CD14-positive monocyte (primary cell): Measurements from ENCODE around the gene LPCAT1. TPM values are rescaled to one million over a fixed set of nuclear protein-coding genes. Genes with fewer than 3 reads are reported as not detected.
A peak's percentile ranks its signal among the peaks of the same experiment; 100 is the strongest.

Experiments
- DNase-seq, 3 donors: peaks; one replicate each; pipeline ENCODE4 v3.0.0-alpha.2; 2011 to 2022
- H2AFZ ChIP-seq: 2 replicates; pipeline ENCODE4 v1.6.0; 2012; ENCODE audit warnings: mild to moderate bottlenecking, low read depth, low read length, inconsistent platforms; ENCODE audit not compliant: insufficient read depth, poor library complexity, severe bottlenecking
- H3K27ac ChIP-seq, 2 donors: 1 replicate in 1 of 2; 2 replicates in 1 of 2; pipeline ENCODE4 v1.5.1; 2012 to 2013; ENCODE audit warnings: low read length in 2 of 2, control low read depth in 1 of 2, inconsistent platforms in 1 of 2, low read depth in 1 of 2, mild to moderate bottlenecking in 1 of 2
- H3K27me3 ChIP-seq, 2 donors: one replicate each; pipeline versions ENCODE4 v1.6.0 to v1.6.1; 2011 to 2013; ENCODE audit warnings: low read length in 2 of 2; ENCODE audit not compliant: control insufficient read depth in 2 of 2, insufficient read depth in 2 of 2
- H3K36me3 ChIP-seq, 2 donors: replicated peaks in 1 of 2; 1 replicate in 1 of 2; 2 replicates in 1 of 2; pipeline versions ENCODE4 v1.5.1 to v1.6.1; 2012 to 2013; ENCODE audit warnings: low read length in 2 of 2, control low read depth in 1 of 2, inconsistent platforms in 1 of 2, mild to moderate bottlenecking in 1 of 2; ENCODE audit not compliant: insufficient read depth in 2 of 2, control insufficient read depth in 1 of 2
- H3K4me1 ChIP-seq, 2 donors: 1 replicate in 1 of 2; 2 replicates in 1 of 2; pipeline versions ENCODE4 v1.5.1 to v1.6.1; 2012 to 2013; ENCODE audit warnings: low read length in 2 of 2, control low read depth in 1 of 2, inconsistent platforms in 1 of 2, mild to moderate bottlenecking in 1 of 2, moderate library complexity in 1 of 2; ENCODE audit not compliant: insufficient read depth in 2 of 2, control insufficient read depth in 1 of 2
- H3K4me2 ChIP-seq: replicated peaks from 2 replicates; pipeline ENCODE3; 2012; ENCODE audit warnings: low read length, moderate library complexity, mild to moderate bottlenecking; ENCODE audit not compliant: poor library complexity, severe bottlenecking; ENCODE audit errors: extremely low read depth
- H3K4me3 ChIP-seq, 3 experiments: fragments of 200-600 bp in 1 of 3; sonication (generic) in 1 of 3; replicated peaks in 1 of 3; 1 replicate in 2 of 3; 2 replicates in 1 of 3; pipeline ENCODE4 v1.5.1; 2011 to 2013; ENCODE audit warnings: low read length in 3 of 3, mild to moderate bottlenecking in 3 of 3, control low read depth in 2 of 3, low read depth in 2 of 3, inconsistent platforms in 1 of 3, moderate library complexity in 1 of 3
- H3K79me2 ChIP-seq: 2 replicates; pipeline ENCODE4 v1.6.0; 2012; ENCODE audit warnings: mild to moderate bottlenecking, control low read depth, inconsistent platforms, low read length, moderate library complexity; ENCODE audit not compliant: insufficient read depth
- H3K9ac ChIP-seq: 2 replicates; pipeline ENCODE4 v1.6.0; 2017; ENCODE audit warnings: low read length, mild to moderate bottlenecking; ENCODE audit not compliant: insufficient read depth, poor library complexity, severe bottlenecking
- H3K9me3 ChIP-seq, 2 donors: replicated peaks in 1 of 2; 1 replicate in 1 of 2; 2 replicates in 1 of 2; pipeline versions ENCODE4 v1.5.1 to v1.6.1; 2012 to 2013; ENCODE audit warnings: low read length in 2 of 2, control low read depth in 1 of 2; ENCODE audit not compliant: control insufficient read depth in 1 of 2, insufficient read depth in 1 of 2
- H4K20me1 ChIP-seq: 2 replicates; pipeline ENCODE4 v1.6.0; 2012; ENCODE audit warnings: mild to moderate bottlenecking, low read length, control low read depth, moderate library complexity; ENCODE audit not compliant: insufficient read depth
- H3K27ac Mint-ChIP-seq, 7 donors: one replicate each; pipeline ENCODE4 v1.8.0; 2020; ENCODE audit warnings: mild to moderate bottlenecking in 7 of 7, mixed read lengths in 7 of 7, moderate library complexity in 6 of 7, inconsistent platforms in 2 of 7
- H3K27me3 Mint-ChIP-seq, 3 donors: one replicate each; pipeline ENCODE4 v1.8.0; 2021 to 2022; ENCODE audit warnings: low read depth in 3 of 3, mild to moderate bottlenecking in 3 of 3, mixed read lengths in 3 of 3, moderate library complexity in 3 of 3, inconsistent platforms in 1 of 3
- H3K36me3 Mint-ChIP-seq, 2 donors: one replicate each; pipeline ENCODE4 v1.8.0; 2020; ENCODE audit warnings: mixed read lengths in 2 of 2, inconsistent platforms in 1 of 2, mild to moderate bottlenecking in 1 of 2
- H3K4me1 Mint-ChIP-seq: one replicate; pipeline ENCODE4 v1.8.0; 2020; ENCODE audit warnings: mild to moderate bottlenecking, mixed read lengths
- H3K4me3 Mint-ChIP-seq, 2 donors: one replicate each; pipeline ENCODE4 v1.8.0; 2020; ENCODE audit warnings: mild to moderate bottlenecking in 2 of 2, mixed read lengths in 2 of 2, moderate library complexity in 1 of 2
- H3K9me3 Mint-ChIP-seq, 7 donors: one replicate each; pipeline ENCODE4 v1.8.0; 2020 to 2022; ENCODE audit warnings: mixed read lengths in 7 of 7, mild to moderate bottlenecking in 6 of 7, moderate library complexity in 6 of 7, inconsistent platforms in 2 of 7
- CTCF ChIP-seq: fragments of 200-600 bp; IDR thresholded peaks from one replicate; pipeline ENCODE4 v1.8.0; 2022; ENCODE audit warnings: antibody characterized with exemption, mild to moderate bottlenecking
- WGBS: methylation state at CpG from one replicate; pipeline ENCODE4 v1.1.5; 2013; ENCODE audit warnings: missing lambda C conversion rate; ENCODE audit not compliant: insufficient coverage; 5-methylcytosine and 5-hydroxymethylcytosine counted together
- intact Hi-C, 2 donors: fragments of 100-400 bp; cut with micrococcal nuclease; formaldehyde crosslinking; loops; one replicate each; pipeline versions ENCODE4 v1.15.0 to v1.15.1; 2023
- polyA plus RNA-seq, 3 donors: library from polyadenylated mRNA; depleted of rRNA in 1 of 3; unstranded in 2 of 3; stranded (reverse) in 1 of 3; fragments of 300-500 nt in 2 of 3; fragments of >200 nt in 1 of 3; fragmentation: Illumina TruSeq in 2 of 3; gene quantifications; 1 replicate in 2 of 3; 2 replicates in 1 of 3; pipeline ENCODE4 v1.2.3, GENCODE V29; 2012 to 2021

LPCAT1 gene
- polyA plus RNA-seq, 3 donors: 34.1 to 53.9 (median 34.8) TPM

- Histone ChIP-seq H4K20me1 (no peaks in the 10 kb centered on the region), H3K4me1 (no peaks in the 10 kb centered on the region), H3K27me3 (no peaks in the 10 kb centered on the region), H3K79me2 (no peaks in the 10 kb centered on the region), H3K9ac (no peak overlapping the region), H3K4me2 (no peak overlapping the region), H3K9me3 (peaks cover 3 to 4% of the 10 kb centered on the region in 2 donors), H3K4me3 (no peak overlapping the region), H3K36me3 (no peaks in the 10 kb centered on the region), H3K27ac (no peak overlapping the region), H2AFZ (no peak overlapping the region)
- Mint-ChIP-seq H3K4me3 (no peak overlapping the region), H3K9me3 (peaks cover 0 to 19% (median 15%) of the 10 kb centered on the region in 7 donors), H3K27ac (peak overlapping the region in 1 of 7 donors; percentile 13), H3K36me3 (no peaks in the 10 kb centered on the region), H3K27me3 (peaks cover 3 to 5% (median 4%) of the 10 kb centered on the region in 3 donors), H3K4me1 (no peaks in the 10 kb centered on the region)
- TF ChIP-seq CTCF: no peak
- intact Hi-C loops: no loop called here
- DNase-seq: no peak
- 94% methylated on average over 29 of the region's 29 CpGs for WGBS
Measured at GRCh38 chr5:1421521-1422341, 102.0 kb downstream of the LPCAT1 start.

GRCh38 chr5:1420211-1421195 lies 103.3 kb downstream of the LPCAT1 start:
- peaks cover 0 to 11% (median 10%) of the 10 kb centered on the region in 7 donors for H3K9me3 Mint-ChIP-seq
- Histone ChIP-seq H2AFZ (no peak overlapping the region), H3K4me1 (no peaks in the 10 kb centered on the region), H3K36me3 (no peaks in the 10 kb centered on the region), H3K4me3 (no peak overlapping the region), H3K9me3 (peaks cover 0 to 4% of the 10 kb centered on the region in 2 donors), H3K4me2 (no peak overlapping the region), H3K27me3 (no peaks in the 10 kb centered on the region), H4K20me1 (no peaks in the 10 kb centered on the region), H3K27ac (no peak overlapping the region), H3K9ac (no peak overlapping the region), H3K79me2 (no peaks in the 10 kb centered on the region)
- H3K27ac Mint-ChIP-seq: no peak overlapping the region
- H3K4me3 Mint-ChIP-seq: no peak overlapping the region
- DNase-seq: no peak
- WGBS: 90% methylated on average over 16 of the region's 23 CpGs
- intact Hi-C loops: no loop called here
- no peaks in the 10 kb centered on the region for H3K4me1 Mint-ChIP-seq
- H3K36me3 Mint-ChIP-seq: no peaks in the 10 kb centered on the region
- no peak for TF ChIP-seq CTCF
- H3K27me3 Mint-ChIP-seq: peaks cover 3 to 6% (median 4%) of the 10 kb centered on the region in 3 donors
